Duodenal mucosa (tissue), 2 donors: ENCODE data around the gene OLA1.

Experiments used
- H3K27ac ChIP-seq: one replicate; pipeline ENCODE4 v1.7.0; 2013; ENCODE audit warnings: low read depth, low read length
- H3K27me3 ChIP-seq, 2 donors: one replicate each; pipeline ENCODE4 v1.7.0; 2013; ENCODE audit warnings: low read length in 2 of 2, control low read depth in 1 of 2; ENCODE audit not compliant: insufficient read depth in 2 of 2, control insufficient read depth in 1 of 2
- H3K36me3 ChIP-seq, 2 donors: one replicate each; pipeline ENCODE4 v1.7.0; 2013; ENCODE audit warnings: low read length in 2 of 2, control low read depth in 1 of 2; ENCODE audit not compliant: insufficient read depth in 2 of 2, control insufficient read depth in 1 of 2
- H3K4me1 ChIP-seq, 2 donors: one replicate each; pipeline ENCODE4 v1.7.0; 2013; ENCODE audit warnings: low read length in 2 of 2, control low read depth in 1 of 2; ENCODE audit not compliant: insufficient read depth in 2 of 2, control insufficient read depth in 1 of 2
- H3K4me3 ChIP-seq, 2 donors: one replicate each; pipeline ENCODE4 v1.7.0; 2013; ENCODE audit warnings: low read length in 2 of 2, low read depth in 1 of 2
- H3K9ac ChIP-seq, 2 donors: one replicate each; pipeline ENCODE4 v1.7.0; 2013; ENCODE audit warnings: low read length in 2 of 2, low read depth in 1 of 2
- H3K9me3 ChIP-seq, 2 donors: one replicate each; pipeline ENCODE4 v1.7.0; 2013; ENCODE audit warnings: low read length in 2 of 2, control low read depth in 1 of 2; ENCODE audit not compliant: control insufficient read depth in 1 of 2

Gene OLA1

GRCh38 chr2:174112073-174112472 is 136.3 kb downstream of the OLA1 start:
- no peak overlapping the region for H3K4me3 ChIP-seq
- H3K27ac ChIP-seq, result no peak overlapping the region
- no peaks in the 10 kb centered on the region for H3K4me1 ChIP-seq
- no peaks in the 10 kb centered on the region for H3K27me3 ChIP-seq
- H3K9me3 ChIP-seq, result no peaks in the 10 kb centered on the region
- H3K9ac ChIP-seq, result no peak overlapping the region
- H3K36me3 ChIP-seq, result no peaks in the 10 kb centered on the region

- no peaks in the 10 kb centered on the region for H3K27me3 ChIP-seq
- H3K4me3 ChIP-seq, result no peak overlapping the region
- H3K9me3 ChIP-seq, result no peaks in the 10 kb centered on the region
- no peak overlapping the region for H3K9ac ChIP-seq
- H3K4me1 ChIP-seq, result no peaks in the 10 kb centered on the region
- no peaks in the 10 kb centered on the region for H3K36me3 ChIP-seq
- H3K27ac ChIP-seq, result no peak overlapping the region
These were observed 139.8 kb downstream of the OLA1 start for GRCh38 chr2:174108579-174108978.

DNA sequence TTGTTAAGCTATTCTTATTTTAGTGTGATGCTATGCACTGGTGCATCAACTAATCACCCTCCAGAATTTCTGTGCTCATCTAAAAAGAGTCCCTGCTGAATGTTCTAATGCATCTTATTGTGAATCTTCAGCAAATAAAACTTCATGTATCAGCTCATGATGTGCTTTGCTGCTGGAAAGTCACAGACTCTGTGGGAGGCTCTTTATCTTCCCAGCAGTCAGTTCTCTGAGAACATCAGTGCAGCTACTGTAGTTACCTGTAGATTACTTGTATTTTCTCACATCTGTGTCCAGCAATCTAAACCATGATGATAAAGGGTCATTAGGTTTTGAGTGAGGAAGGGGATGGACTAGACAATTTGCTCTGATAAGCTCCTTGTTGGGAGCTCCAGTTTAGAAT is 141.6 kb downstream of the OLA1 start:
- no peaks in the 10 kb centered on the region for H3K4me1 ChIP-seq
- H3K27ac ChIP-seq, result no peak overlapping the region
- no peak overlapping the region for H3K9ac ChIP-seq
- no peaks in the 10 kb centered on the region for H3K36me3 ChIP-seq
- H3K4me3 ChIP-seq, result no peak overlapping the region
- H3K9me3 ChIP-seq, result no peaks in the 10 kb centered on the region
- no peaks in the 10 kb centered on the region for H3K27me3 ChIP-seq

GRCh38 chr2:174094542-174094941 is 153.8 kb downstream of the OLA1 start:
- Histone ChIP-seq H3K27ac (no peak overlapping the region), H3K36me3 (no peaks in the 10 kb centered on the region), H3K4me1 (no peaks in the 10 kb centered on the region), H3K27me3 (no peaks in the 10 kb centered on the region), H3K9me3 (no peaks in the 10 kb centered on the region), H3K9ac (no peak overlapping the region), H3K4me3 (no peak overlapping the region)

DNA sequence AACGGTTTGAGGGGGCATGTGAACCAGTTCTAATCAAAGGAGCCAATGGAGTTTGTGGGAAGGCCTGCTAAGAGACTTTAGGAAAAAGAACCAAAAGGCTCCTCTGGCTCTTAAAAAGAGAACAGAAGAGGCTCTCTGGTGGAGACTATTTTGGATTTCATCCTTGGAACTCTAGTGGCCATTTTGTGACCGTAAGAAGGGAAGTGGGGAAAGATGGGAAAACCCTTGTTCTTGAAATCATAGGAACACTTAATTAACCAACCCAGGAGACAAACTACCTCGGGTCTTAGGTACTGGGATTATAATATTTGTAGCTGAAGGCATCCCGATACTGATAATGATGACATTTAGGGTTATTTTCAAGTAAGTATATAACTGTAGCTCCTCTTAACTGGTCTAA is 157.9 kb downstream of the OLA1 start:
- H3K27ac ChIP-seq, result no peak overlapping the region
- H3K4me1 ChIP-seq, result no peaks in the 10 kb centered on the region
- H3K27me3 ChIP-seq, result no peaks in the 10 kb centered on the region
- H3K4me3 ChIP-seq, result no peak overlapping the region
- H3K36me3 ChIP-seq, result no peaks in the 10 kb centered on the region
- H3K9ac ChIP-seq, result no peak overlapping the region
- H3K9me3 ChIP-seq, result no peaks in the 10 kb centered on the region

DNA sequence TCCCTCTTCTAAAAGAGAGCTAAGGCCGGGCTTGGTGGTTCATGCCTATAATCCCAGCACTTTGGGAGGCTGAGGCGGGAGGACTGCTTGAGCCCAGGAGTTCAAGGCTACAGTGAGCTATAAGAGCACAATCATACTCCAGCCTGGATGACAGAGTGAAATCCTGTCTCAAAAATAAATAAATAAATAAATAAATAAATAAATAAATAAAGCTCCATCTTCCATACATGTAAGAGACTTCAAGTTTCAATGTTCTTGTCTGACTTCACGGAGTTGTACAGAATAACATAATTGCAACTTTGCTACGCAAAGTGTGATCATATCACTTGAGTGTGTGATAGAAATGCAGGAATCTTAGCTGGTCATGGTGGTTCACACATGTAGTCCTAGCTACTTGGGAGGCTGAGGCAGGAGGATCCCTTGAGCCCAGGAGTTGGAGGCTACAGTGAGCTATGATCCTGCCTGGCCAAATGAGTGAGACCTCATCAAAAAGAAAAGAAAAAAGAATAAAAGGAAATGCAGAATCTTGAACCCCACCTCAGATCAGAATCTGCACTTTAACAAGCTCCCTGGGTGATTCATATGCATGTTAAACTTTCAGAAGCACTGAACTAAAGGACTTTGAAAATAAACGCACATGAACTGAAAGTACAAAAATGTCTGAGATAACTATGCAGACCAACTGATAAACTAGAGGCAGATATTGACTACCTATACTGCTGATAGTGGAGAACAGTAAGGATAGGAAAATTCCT is 159.4 kb downstream of the OLA1 start:
- no peaks in the 10 kb centered on the region for H3K27me3 ChIP-seq
- no peak overlapping the region for H3K27ac ChIP-seq
- no peak overlapping the region for H3K9ac ChIP-seq
- no peaks in the 10 kb centered on the region for H3K4me1 ChIP-seq
- no peaks in the 10 kb centered on the region for H3K9me3 ChIP-seq
- H3K4me3 ChIP-seq, result no peak overlapping the region
- H3K36me3 ChIP-seq, result no peaks in the 10 kb centered on the region

DNA sequence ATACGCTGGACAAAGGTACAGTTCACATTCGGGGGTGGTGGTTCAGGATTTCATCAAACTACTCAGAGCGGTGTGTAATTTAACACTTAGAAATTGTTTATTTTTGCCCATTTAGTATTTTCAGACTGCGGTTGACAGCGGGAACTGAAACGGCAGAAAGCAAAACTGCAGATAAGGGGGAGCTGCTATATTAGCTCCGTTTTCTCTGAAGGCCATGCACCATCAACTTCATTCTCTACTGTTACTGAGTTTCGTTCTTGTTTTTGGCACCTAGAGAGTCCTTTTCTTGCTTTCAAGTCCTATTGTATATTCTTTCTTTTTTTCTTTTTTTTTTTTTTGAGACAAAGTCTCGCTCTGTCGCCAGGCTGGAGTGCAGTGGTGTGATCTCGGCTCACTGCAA is 161.6 kb downstream of the OLA1 start:
- Histone ChIP-seq H3K27me3 (no peaks in the 10 kb centered on the region), H3K4me1 (no peaks in the 10 kb centered on the region), H3K36me3 (no peaks in the 10 kb centered on the region), H3K9me3 (no peaks in the 10 kb centered on the region), H3K27ac (no peak overlapping the region), H3K9ac (no peak overlapping the region), H3K4me3 (no peak overlapping the region)

DNA sequence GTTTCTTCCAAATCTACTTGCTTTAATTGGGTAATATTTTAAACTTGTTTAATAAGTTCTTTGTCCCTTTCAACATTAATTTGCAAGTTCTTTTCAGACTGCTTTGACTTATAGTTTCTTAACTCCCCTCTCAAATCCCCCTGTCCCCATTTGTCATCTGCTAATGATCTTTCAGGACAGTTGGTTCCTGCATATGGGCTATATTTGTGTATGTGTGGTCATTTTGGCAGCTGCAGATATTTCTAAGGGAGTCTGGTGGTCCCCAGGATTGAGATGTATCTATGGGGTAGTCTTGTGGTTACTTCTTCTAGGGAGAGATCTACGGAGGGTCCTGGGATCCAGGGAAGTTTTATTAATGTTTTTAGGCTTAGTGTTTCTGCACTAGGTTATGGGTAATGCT is 162.6 kb downstream of the OLA1 start:
- Histone ChIP-seq H3K9me3 (no peaks in the 10 kb centered on the region), H3K9ac (no peak overlapping the region), H3K4me3 (no peak overlapping the region), H3K36me3 (peaks cover 0 to 1% of the 10 kb centered on the region in 2 donors), H3K27ac (no peak overlapping the region), H3K4me1 (no peaks in the 10 kb centered on the region), H3K27me3 (no peaks in the 10 kb centered on the region)

- Histone ChIP-seq H3K27me3 (no peaks in the 10 kb centered on the region), H3K9me3 (no peaks in the 10 kb centered on the region), H3K9ac (no peak overlapping the region), H3K4me3 (no peak overlapping the region), H3K4me1 (no peaks in the 10 kb centered on the region), H3K27ac (no peak overlapping the region), H3K36me3 (peaks cover 0 to 3% of the 10 kb centered on the region in 2 donors)
These were observed 164.4 kb downstream of the OLA1 start for GRCh38 chr2:174083843-174084458.

DNA sequence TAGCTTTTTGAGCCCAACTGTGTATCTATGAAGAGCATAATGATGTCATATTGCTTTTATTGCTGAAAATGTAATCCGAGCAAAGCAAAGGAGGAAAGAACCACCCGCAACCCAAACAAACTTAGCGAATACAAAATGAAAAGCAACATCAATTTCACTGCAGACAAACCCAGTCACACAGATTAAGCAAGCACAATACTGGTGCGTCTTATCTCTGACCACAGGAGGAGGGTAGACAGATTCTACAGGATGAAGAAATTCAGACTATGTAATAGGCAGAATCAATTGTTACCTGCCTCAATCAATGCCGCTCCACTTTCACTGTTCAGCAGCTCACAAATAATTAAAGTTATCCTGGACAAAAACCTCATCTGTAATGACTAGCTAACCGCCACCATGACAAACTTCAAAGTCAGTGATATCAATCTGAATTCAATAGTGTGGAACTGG is 167.6 kb downstream of the OLA1 start:
- Histone ChIP-seq H3K4me1 (peaks cover 0 to 10% of the 10 kb centered on the region in 2 donors), H3K4me3 (no peak overlapping the region), H3K36me3 (peaks cover 0 to 3% of the 10 kb centered on the region in 2 donors), H3K9ac (no peak overlapping the region), H3K9me3 (no peaks in the 10 kb centered on the region), H3K27me3 (no peaks in the 10 kb centered on the region), H3K27ac (no peak overlapping the region)
